Karpas-422 (cell line): ENCODE data around the gene CACNA1C. TPM values are rescaled to one million over a fixed set of nuclear protein-coding genes. Genes with fewer than 3 reads are reported as not detected.
"Not testable (repeated sequence)": the region's sequence is repeated elsewhere in the genome, so short reads cannot be mapped to it uniquely, and the experiment has no call there.

Experiments
- DNase-seq: peaks from one replicate; pipeline ENCODE4 v3.0.0-alpha.2; 2015
- H2AFZ ChIP-seq: fragments of 200-600 bp; sonication (generic); 2 replicates; pipeline ENCODE4 v1.6.1; 2014; ENCODE audit warnings: antibody characterized with exemption, low read length, mixed read lengths
- H3K27ac ChIP-seq: fragments of 200-600 bp; sonication (generic); 2 replicates; pipeline ENCODE4 v1.5.1; 2014; ENCODE audit warnings: mild to moderate bottlenecking, low read length, moderate library complexity
- H3K27me3 ChIP-seq: fragments of 200-600 bp; sonication (generic); 2 replicates; pipeline ENCODE4 v1.6.1; 2014; ENCODE audit warnings: low read length, mixed read lengths
- H3K36me3 ChIP-seq: fragments of 200-600 bp; sonication (generic); 2 replicates; pipeline ENCODE4 v1.6.1; 2014; ENCODE audit warnings: low read length, mixed read lengths; ENCODE audit not compliant: insufficient read depth
- H3K4me1 ChIP-seq: fragments of 200-600 bp; sonication (generic); 2 replicates; pipeline ENCODE4 v1.6.1; 2014; ENCODE audit warnings: mild to moderate bottlenecking, low read length, mixed read lengths
- H3K4me2 ChIP-seq: fragments of 200-600 bp; sonication (generic); 2 replicates; pipeline ENCODE4 v1.6.1; 2014; ENCODE audit warnings: low read length, low read depth, mild to moderate bottlenecking; ENCODE audit not compliant: poor library complexity, severe bottlenecking
- H3K4me3 ChIP-seq: fragments of 200-600 bp; sonication (generic); 2 replicates; pipeline ENCODE4 v1.5.1; 2014; ENCODE audit warnings: mild to moderate bottlenecking, antibody characterized with exemption, low read length, mixed read lengths
- H3K79me2 ChIP-seq: fragments of 200-600 bp; sonication (generic); 2 replicates; pipeline ENCODE4 v1.6.1; 2014; ENCODE audit warnings: mild to moderate bottlenecking, low read length, mixed read lengths
- H3K9ac ChIP-seq: fragments of 200-600 bp; sonication (generic); 2 replicates; pipeline ENCODE4 v1.6.0; 2014; ENCODE audit warnings: low read length
- H3K9me2 ChIP-seq: fragments of 200-600 bp; sonication (generic), shearing (Covaris generic); replicated peaks from 2 replicates; pipeline ENCODE4 v1.6.0; 2014; ENCODE audit warnings: mild to moderate bottlenecking, low read length, moderate library complexity; ENCODE audit not compliant: insufficient read depth
- H3K9me3 ChIP-seq: fragments of 300-700, 200-600 bp; sonication (generic); 2 replicates; pipeline ENCODE4 v1.6.1; 2014; ENCODE audit warnings: low read length, mixed read lengths
- H4K20me1 ChIP-seq: fragments of 200-600 bp; sonication (generic); 2 replicates; pipeline ENCODE4 v1.6.1; 2014; ENCODE audit warnings: mild to moderate bottlenecking, antibody characterized with exemption, low read length, low read depth; ENCODE audit not compliant: insufficient read depth
- total RNA-seq: library from RNA; depleted of rRNA; stranded (reverse); fragments of >200 nt; shearing (Covaris generic); gene quantifications from 2 replicates; pipeline ENCODE4 v1.2.3, GENCODE V29; 2014; ENCODE audit warnings: low replicate concordance

CACNA1C gene
- total RNA-seq, 1 experiment from 2014 or later: 0.11 TPM

DNA sequence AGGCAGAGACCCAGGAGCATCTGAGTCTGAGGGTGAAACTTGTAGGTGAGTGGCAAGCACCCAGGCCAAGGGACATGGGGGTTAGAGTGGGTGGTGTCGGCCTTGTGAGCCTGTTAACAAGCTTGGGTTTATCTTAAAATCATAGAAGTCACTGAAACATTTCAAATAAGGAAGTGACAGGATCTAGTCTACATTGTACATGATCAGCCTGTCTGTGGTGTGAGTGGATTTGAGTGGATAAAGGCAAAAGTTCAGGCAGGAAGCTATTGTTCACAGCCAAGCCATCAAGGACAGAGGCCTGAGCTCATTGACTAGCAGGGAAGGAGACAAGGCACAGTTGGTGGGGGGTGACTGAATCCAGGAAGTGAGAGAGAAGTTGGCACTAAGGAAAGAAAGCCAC lies 682.6 kb downstream of the CACNA1C start:
- Histone ChIP-seq H3K79me2 (no peaks in the 10 kb centered on the region), H3K4me1 (no peaks in the 10 kb centered on the region), H3K9ac (no peak overlapping the region), H4K20me1 (no peaks in the 10 kb centered on the region), H3K9me3 (no peaks in the 10 kb centered on the region), H3K27me3 (no peaks in the 10 kb centered on the region), H3K4me3 (no peak overlapping the region), H3K4me2 (no peak overlapping the region), H3K27ac (no peak overlapping the region), H2AFZ (no peak overlapping the region), H3K36me3 (no peaks in the 10 kb centered on the region), H3K9me2 (no peaks in the 10 kb centered on the region)
- DNase-seq: no peak

GRCh38 chr12:2737656-2738241 lies 685.0 kb downstream of the CACNA1C start:
- DNase-seq: no peak
- Histone ChIP-seq H3K4me3 (no peak overlapping the region), H3K79me2 (no peaks in the 10 kb centered on the region), H2AFZ (no peak overlapping the region), H3K4me1 (peaks cover 3% of the 10 kb centered on the region), H3K4me2 (no peak overlapping the region), H3K36me3 (no peaks in the 10 kb centered on the region), H3K9me2 (no peaks in the 10 kb centered on the region), H3K9me3 (no peaks in the 10 kb centered on the region), H3K9ac (no peak overlapping the region), H3K27me3 (no peaks in the 10 kb centered on the region), H4K20me1 (no peaks in the 10 kb centered on the region), H3K27ac (no peak overlapping the region)

DNA sequence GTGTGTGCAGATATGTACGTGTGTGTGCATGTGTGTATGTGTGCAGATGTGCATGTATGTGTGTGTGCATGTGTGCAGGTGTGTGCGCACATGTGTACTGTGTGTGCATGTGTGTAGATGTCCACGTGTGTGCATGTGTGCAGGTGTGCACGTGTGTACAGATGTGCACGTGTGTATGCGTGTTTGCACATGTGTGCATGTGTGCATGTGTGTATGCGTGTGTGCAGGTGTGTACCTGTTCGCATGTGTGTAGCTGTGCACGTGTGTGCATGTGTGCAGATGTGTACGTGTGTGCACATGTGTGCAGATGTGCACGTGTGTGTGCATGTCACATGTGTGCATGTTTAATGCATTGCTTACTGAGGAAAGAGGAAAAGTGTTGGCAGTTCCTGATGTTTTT lies 686.3 kb downstream of the CACNA1C start:
- H3K27ac ChIP-seq: no peak overlapping the region
- H3K79me2 ChIP-seq: no peaks in the 10 kb centered on the region
- H3K9me3 ChIP-seq: no peaks in the 10 kb centered on the region
- peaks cover 9% of the 10 kb centered on the region for H3K4me1 ChIP-seq
- no peaks in the 10 kb centered on the region for H3K9me2 ChIP-seq
- DNase-seq: no peak
- no peaks in the 10 kb centered on the region for H3K27me3 ChIP-seq
- H3K9ac ChIP-seq: no peak overlapping the region
- H3K4me3 ChIP-seq: no peak overlapping the region
- no peaks in the 10 kb centered on the region for H3K36me3 ChIP-seq
- no peak overlapping the region for H3K4me2 ChIP-seq
- H4K20me1 ChIP-seq: no peaks in the 10 kb centered on the region
- no peak overlapping the region for H2AFZ ChIP-seq

DNA sequence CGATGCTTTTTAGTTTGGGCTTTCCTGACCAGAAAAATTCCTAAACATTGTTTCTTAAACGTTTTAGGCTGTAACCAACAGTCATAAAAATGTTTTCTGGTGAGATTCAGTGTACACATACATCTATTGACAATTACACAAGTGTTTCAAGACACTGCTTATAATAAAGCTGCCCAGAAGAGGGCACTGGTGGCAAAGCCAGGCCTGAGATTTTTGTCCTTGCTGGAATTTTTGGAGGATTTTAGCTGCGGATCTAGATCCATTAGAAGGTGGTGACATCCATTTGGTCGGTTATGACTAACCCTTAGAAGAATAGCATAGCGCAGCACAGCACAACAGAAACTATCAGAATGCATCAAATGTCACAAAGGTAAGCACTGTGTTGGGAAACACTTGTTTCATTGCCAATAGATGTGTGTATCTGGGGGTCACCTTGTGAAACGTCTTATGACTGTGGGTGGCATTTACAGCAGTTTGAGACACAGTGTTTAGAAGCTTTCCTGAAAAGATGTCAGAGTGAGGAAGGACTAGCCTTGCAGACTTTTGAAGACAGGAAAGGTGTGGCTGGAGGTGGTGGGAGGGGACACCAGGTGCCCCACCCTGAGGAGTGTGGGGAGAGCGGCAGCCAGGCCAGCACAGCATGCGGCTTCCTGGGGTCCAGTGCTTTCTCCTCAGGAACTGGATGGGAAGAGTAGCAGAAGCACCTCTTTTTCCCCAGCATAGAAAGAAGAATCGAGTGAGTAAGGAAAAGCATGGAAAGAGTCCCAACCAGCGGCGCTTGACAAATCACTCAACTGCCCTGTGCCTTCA lies 687.2 kb downstream of the CACNA1C start:
- Histone ChIP-seq H3K9me2 (no peaks in the 10 kb centered on the region), H3K79me2 (no peaks in the 10 kb centered on the region), H3K9ac (no peak overlapping the region), H3K4me2 (no peak overlapping the region), H2AFZ (no peak overlapping the region), H3K9me3 (no peaks in the 10 kb centered on the region), H3K27me3 (no peaks in the 10 kb centered on the region), H3K27ac (no peak overlapping the region), H3K36me3 (no peaks in the 10 kb centered on the region), H3K4me1 (peaks cover 9% of the 10 kb centered on the region), H4K20me1 (no peaks in the 10 kb centered on the region), H3K4me3 (no peak overlapping the region)
- no peak for DNase-seq

GRCh38 chr12:2742037-2742436 lies 689.2 kb downstream of the CACNA1C start:
- not testable (repeated sequence) for H3K36me3 ChIP-seq, H3K9me2 ChIP-seq, H3K79me2 ChIP-seq, H4K20me1 ChIP-seq, H3K9ac ChIP-seq, H3K4me3 ChIP-seq, H2AFZ ChIP-seq, H3K9me3 ChIP-seq, DNase-seq, H3K4me1 ChIP-seq, H3K27ac ChIP-seq, H3K27me3 ChIP-seq, H3K4me2 ChIP-seq

DNA sequence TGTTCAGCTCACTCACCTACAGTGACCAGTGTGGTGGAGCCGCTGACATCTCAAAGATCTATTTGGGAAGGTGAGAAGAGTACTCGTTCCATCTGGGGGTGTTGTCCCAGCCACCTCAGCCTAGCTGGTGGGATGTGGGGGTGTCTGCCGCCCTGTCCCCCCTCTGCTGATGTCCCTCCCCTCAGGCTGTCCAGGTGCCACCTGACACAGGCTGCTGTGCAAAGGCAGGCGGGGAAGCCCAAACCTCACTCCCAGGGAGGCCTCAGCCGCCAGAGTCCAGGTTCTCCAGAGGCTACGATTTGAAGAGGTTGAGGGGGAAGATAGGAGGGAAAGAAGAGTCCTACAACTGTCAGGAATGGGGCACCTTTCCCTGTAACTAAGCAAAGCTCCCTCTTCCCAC lies 690.7 kb downstream of the CACNA1C start:
- Histone ChIP-seq H3K4me1 (peaks cover 9% of the 10 kb centered on the region), H3K9me2 (no peaks in the 10 kb centered on the region), H2AFZ (no peak overlapping the region), H3K79me2 (no peaks in the 10 kb centered on the region), H3K27me3 (no peaks in the 10 kb centered on the region), H4K20me1 (no peaks in the 10 kb centered on the region), H3K9me3 (no peaks in the 10 kb centered on the region), H3K4me3 (no peak overlapping the region), H3K9ac (no peak overlapping the region), H3K36me3 (no peaks in the 10 kb centered on the region), H3K27ac (no peak overlapping the region), H3K4me2 (no peak overlapping the region)
- no peak for DNase-seq

DNA sequence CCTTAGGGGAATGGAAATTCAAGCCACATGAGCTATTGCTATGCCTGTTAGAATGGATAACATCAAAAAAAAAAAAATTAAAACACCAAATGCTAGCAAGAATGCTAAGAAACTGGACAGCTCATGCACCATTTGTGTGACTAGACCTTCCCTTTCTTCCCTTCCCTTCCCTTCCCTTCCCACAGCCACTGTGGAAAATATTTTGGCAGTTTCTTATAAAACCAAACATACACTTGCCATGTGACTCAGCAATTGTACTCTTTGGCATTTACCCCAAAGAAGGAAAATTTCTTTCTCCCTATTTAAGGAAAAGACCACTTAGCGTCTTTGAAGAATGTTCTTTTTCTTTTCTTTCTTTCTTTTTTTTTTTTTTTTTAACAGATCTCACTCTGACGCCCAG lies 692.9 kb downstream of the CACNA1C start:
- Histone ChIP-seq H3K27me3 (no peaks in the 10 kb centered on the region), H3K27ac (no peak overlapping the region), H3K9ac (no peak overlapping the region), H2AFZ (no peak overlapping the region), H3K4me2 (no peak overlapping the region), H3K4me1 (peaks cover 8% of the 10 kb centered on the region), H4K20me1 (no peaks in the 10 kb centered on the region), H3K9me3 (no peaks in the 10 kb centered on the region), H3K36me3 (no peaks in the 10 kb centered on the region), H3K4me3 (no peak overlapping the region), H3K9me2 (no peaks in the 10 kb centered on the region), H3K79me2 (no peaks in the 10 kb centered on the region)
- DNase-seq: no peak
